HT1080 (cell line): ENCODE data around the gene LRRC8E. TPM values are rescaled to one million over a fixed set of nuclear protein-coding genes. Genes with fewer than 3 reads are reported as not detected.
"Not testable (repeated sequence)": the region's sequence is repeated elsewhere in the genome, so short reads cannot be mapped to it uniquely, and the experiment has no call there.

Experiments
- DNase-seq: peaks from one replicate; pipeline ENCODE4 v3.0.0-alpha.2; 2015; ENCODE audit warnings: low read depth
- total RNA-seq: library from RNA; depleted of rRNA; stranded (reverse); fragments of >200 nt; shearing (Covaris generic); gene quantifications from 2 replicates; pipeline ENCODE4 v1.2.3, GENCODE V29; 2014

The LRRC8E gene
- total RNA-seq, 1 experiment from 2014 or later = 11.7 TPM

GRCh38 chr19:7928741-7929701 is 40.7 kb downstream of the LRRC8E start:
- peak; percentile 82 for DNase-seq

GRCh38 chr19:7930030-7930429 is 41.7 kb downstream of the LRRC8E start:
- not testable (repeated sequence) for DNase-seq

- no peak for DNase-seq
Measured at GRCh38 chr19:7930765-7931164, 42.5 kb downstream of the LRRC8E start.

- DNase-seq = no peak
Measured at GRCh38 chr19:7931221-7932061, 43.1 kb downstream of the LRRC8E start.

GRCh38 chr19:7932276-7932929 is 44.1 kb downstream of the LRRC8E start:
- DNase-seq = no peak

GRCh38 chr19:7932930-7933300 is 44.6 kb downstream of the LRRC8E start:
- no peak for DNase-seq

GRCh38 chr19:7933411-7933810 is 45.1 kb downstream of the LRRC8E start:
- no peak for DNase-seq

GRCh38 chr19:7933828-7934725 is 45.8 kb downstream of the LRRC8E start:
- DNase-seq = no peak

GRCh38 chr19:7934766-7935165 is 46.5 kb downstream of the LRRC8E start:
- DNase-seq = no peak

- DNase-seq = no peak
Measured at GRCh38 chr19:7940841-7941240, 52.5 kb downstream of the LRRC8E start.

- DNase-seq = no peak
Measured at GRCh38 chr19:7941895-7942596, 53.7 kb downstream of the LRRC8E start.

- no peak for DNase-seq
Measured at GRCh38 chr19:7942981-7943443, 54.7 kb downstream of the LRRC8E start.

GRCh38 chr19:7943444-7944176 is 55.3 kb downstream of the LRRC8E start, which contains the start of gene TIMM44:
TIMM44 (minus strand) TSS chr19:7943666; CDS start chr19:7943651, 15 bp downstream.
- DNase-seq = peak; percentile 99

GRCh38 chr19:7944177-7944761 is 56.0 kb downstream of the LRRC8E start:
- DNase-seq = peak; percentile 81

- DNase-seq = peak; percentile 27
Measured at GRCh38 chr19:7947939-7948338, 59.6 kb downstream of the LRRC8E start.
